Karpas-422 (cell line): ENCODE data around the gene ZMAT5. TPM values are rescaled to one million over a fixed set of nuclear protein-coding genes. Genes with fewer than 3 reads are reported as not detected.

ENCODE experiments used
- DNase-seq: peaks from one replicate; pipeline ENCODE4 v3.0.0-alpha.2; 2015
- H2AFZ ChIP-seq: fragments of 200-600 bp; sonication (generic); 2 replicates; pipeline ENCODE4 v1.6.1; 2014; ENCODE audit warnings: antibody characterized with exemption, low read length, mixed read lengths
- H3K27ac ChIP-seq: fragments of 200-600 bp; sonication (generic); 2 replicates; pipeline ENCODE4 v1.5.1; 2014; ENCODE audit warnings: mild to moderate bottlenecking, low read length, moderate library complexity
- H3K27me3 ChIP-seq: fragments of 200-600 bp; sonication (generic); 2 replicates; pipeline ENCODE4 v1.6.1; 2014; ENCODE audit warnings: low read length, mixed read lengths
- H3K36me3 ChIP-seq: fragments of 200-600 bp; sonication (generic); 2 replicates; pipeline ENCODE4 v1.6.1; 2014; ENCODE audit warnings: low read length, mixed read lengths; ENCODE audit not compliant: insufficient read depth
- H3K4me1 ChIP-seq: fragments of 200-600 bp; sonication (generic); 2 replicates; pipeline ENCODE4 v1.6.1; 2014; ENCODE audit warnings: mild to moderate bottlenecking, low read length, mixed read lengths
- H3K4me2 ChIP-seq: fragments of 200-600 bp; sonication (generic); 2 replicates; pipeline ENCODE4 v1.6.1; 2014; ENCODE audit warnings: low read length, low read depth, mild to moderate bottlenecking; ENCODE audit not compliant: poor library complexity, severe bottlenecking
- H3K4me3 ChIP-seq: fragments of 200-600 bp; sonication (generic); 2 replicates; pipeline ENCODE4 v1.5.1; 2014; ENCODE audit warnings: mild to moderate bottlenecking, antibody characterized with exemption, low read length, mixed read lengths
- H3K79me2 ChIP-seq: fragments of 200-600 bp; sonication (generic); 2 replicates; pipeline ENCODE4 v1.6.1; 2014; ENCODE audit warnings: mild to moderate bottlenecking, low read length, mixed read lengths
- H3K9ac ChIP-seq: fragments of 200-600 bp; sonication (generic); 2 replicates; pipeline ENCODE4 v1.6.0; 2014; ENCODE audit warnings: low read length
- H3K9me2 ChIP-seq: fragments of 200-600 bp; sonication (generic), shearing (Covaris generic); replicated peaks from 2 replicates; pipeline ENCODE4 v1.6.0; 2014; ENCODE audit warnings: mild to moderate bottlenecking, low read length, moderate library complexity; ENCODE audit not compliant: insufficient read depth
- H3K9me3 ChIP-seq: fragments of 300-700, 200-600 bp; sonication (generic); 2 replicates; pipeline ENCODE4 v1.6.1; 2014; ENCODE audit warnings: low read length, mixed read lengths
- H4K20me1 ChIP-seq: fragments of 200-600 bp; sonication (generic); 2 replicates; pipeline ENCODE4 v1.6.1; 2014; ENCODE audit warnings: mild to moderate bottlenecking, antibody characterized with exemption, low read length, low read depth; ENCODE audit not compliant: insufficient read depth
- total RNA-seq: library from RNA; depleted of rRNA; stranded (reverse); fragments of >200 nt; shearing (Covaris generic); gene quantifications from 2 replicates; pipeline ENCODE4 v1.2.3, GENCODE V29; 2014; ENCODE audit warnings: low replicate concordance

ZMAT5 gene
- total RNA-seq, 1 experiment from 2014 or later, result 22.4 TPM

GRCh38 chr22:29768052-29768693, 1.4 kb upstream of the ZMAT5 start:
- Histone ChIP-seq H3K79me2 (peaks cover 26% of the 10 kb centered on the region), H3K27me3 (no peaks in the 10 kb centered on the region), H3K9ac (peak overlapping the region; percentile 87), H2AFZ (no peak overlapping the region), H3K4me2 (peak overlapping the region; percentile 85), H3K9me2 (no peaks in the 10 kb centered on the region), H4K20me1 (no peaks in the 10 kb centered on the region), H3K4me1 (peaks cover 15% of the 10 kb centered on the region), H3K27ac (no peak overlapping the region), H3K9me3 (no peaks in the 10 kb centered on the region), H3K36me3 (peaks cover 8% of the 10 kb centered on the region), H3K4me3 (peak overlapping the region; percentile 88)
- no peak for DNase-seq

GRCh38 chr22:29767171-29768051, 604 bp upstream of the ZMAT5 start, which contains the start of gene UQCR10:
Gene UQCR10, plus strand, starts transcription at chr22:29767369. Its CDS starts 30 bp downstream, at chr22:29767399.
- Histone ChIP-seq H3K36me3 (peaks cover 8% of the 10 kb centered on the region), H2AFZ (peak within 1 kb of the TSS; percentile 92; the same call in 1 of the 2 replicates), H3K4me2 (peak within 1 kb of the TSS; percentile 85), H4K20me1 (no peaks in the 10 kb centered on the region), H3K27ac (peak within 1 kb of the TSS; percentile 30; the same call in 1 of the 2 replicates), H3K79me2 (peaks cover 26% of the 10 kb centered on the region), H3K9me3 (no peaks in the 10 kb centered on the region), H3K4me1 (peaks cover 15% of the 10 kb centered on the region), H3K9me2 (no peaks in the 10 kb centered on the region), H3K9ac (peak within 1 kb of the TSS; percentile 87), H3K27me3 (no peaks in the 10 kb centered on the region), H3K4me3 (peak within 1 kb of the TSS; percentile 88)
- peak; percentile 97 for DNase-seq

DNA sequence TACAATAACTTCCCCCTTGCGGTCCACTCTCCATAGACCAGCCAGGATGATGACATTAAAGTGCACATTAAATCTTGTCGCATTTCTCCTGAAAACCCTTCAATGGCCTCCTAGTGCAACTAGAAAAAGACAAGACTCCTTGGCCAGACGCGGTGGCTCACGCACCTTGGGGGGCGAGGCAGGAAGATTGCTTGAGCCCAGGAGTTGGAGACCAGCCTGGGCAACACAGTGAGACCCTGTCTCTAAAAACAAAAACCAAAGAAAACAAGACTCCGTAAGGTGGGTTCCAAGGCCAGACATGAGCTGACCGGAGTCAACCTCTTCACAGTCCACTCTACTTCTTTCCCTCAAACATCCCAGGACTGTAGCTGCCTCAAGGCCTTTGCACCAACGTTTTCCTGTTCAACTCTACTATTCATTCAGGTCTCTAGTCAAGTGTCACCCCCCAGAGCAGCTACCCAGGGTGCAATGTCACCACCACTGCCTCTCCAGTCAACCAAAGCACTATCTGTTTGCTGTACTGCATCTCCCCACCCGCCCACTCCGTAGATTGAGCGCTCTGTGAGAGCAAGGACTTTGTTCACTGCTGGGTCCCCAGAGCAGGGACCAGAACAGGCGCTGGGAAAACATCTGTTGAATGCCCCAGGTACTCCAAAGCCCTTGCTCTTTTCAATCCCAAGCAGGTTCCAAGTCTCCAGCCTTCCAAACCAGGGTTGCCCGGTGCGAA, 739 bp downstream of the ZMAT5 start:
- H4K20me1 ChIP-seq, result no peaks in the 10 kb centered on the region
- H3K79me2 ChIP-seq, result peaks cover 26% of the 10 kb centered on the region
- H3K4me1 ChIP-seq, result peaks cover 15% of the 10 kb centered on the region
- H3K9me3 ChIP-seq, result no peaks in the 10 kb centered on the region
- peak overlapping the region; percentile 83 for H3K9ac ChIP-seq
- peak overlapping the region; percentile 92; the same call in 1 of the 2 replicates for H2AFZ ChIP-seq
- DNase-seq, result peak; percentile 54
- no peak overlapping the region for H3K27ac ChIP-seq
- no peaks in the 10 kb centered on the region for H3K9me2 ChIP-seq
- H3K27me3 ChIP-seq, result no peaks in the 10 kb centered on the region
- peak overlapping the region; percentile 85 for H3K4me2 ChIP-seq
- peaks cover 8% of the 10 kb centered on the region for H3K36me3 ChIP-seq
- H3K4me3 ChIP-seq, result peak overlapping the region; percentile 88

GRCh38 chr22:29762263-29762662, 4.5 kb downstream of the ZMAT5 start:
- Histone ChIP-seq H3K79me2 (peaks cover 6% of the 10 kb centered on the region), H3K4me3 (no peak overlapping the region), H3K9ac (no peak overlapping the region), H3K27me3 (no peaks in the 10 kb centered on the region), H3K9me3 (no peaks in the 10 kb centered on the region), H3K27ac (no peak overlapping the region), H3K4me2 (no peak overlapping the region), H4K20me1 (0 out of 2 replicates have a peak, but pooled peaks cover 6% of the 10 kb centered on the region), H3K9me2 (no peaks in the 10 kb centered on the region), H3K36me3 (no peaks in the 10 kb centered on the region), H3K4me1 (peaks cover 8% of the 10 kb centered on the region), H2AFZ (no peak overlapping the region)
- no peak for DNase-seq

- Histone ChIP-seq H3K4me1 (no peaks in the 10 kb centered on the region), H3K9me2 (no peaks in the 10 kb centered on the region), H3K9me3 (no peaks in the 10 kb centered on the region), H3K79me2 (no peaks in the 10 kb centered on the region), H3K9ac (no peak overlapping the region), H4K20me1 (0 out of 2 replicates have a peak, but pooled peaks cover 6% of the 10 kb centered on the region), H3K27me3 (no peaks in the 10 kb centered on the region), H3K4me3 (no peak overlapping the region), H2AFZ (no peak overlapping the region), H3K27ac (no peak overlapping the region), H3K4me2 (no peak overlapping the region), H3K36me3 (no peaks in the 10 kb centered on the region)
- no peak for DNase-seq
Measured at GRCh38 chr22:29758959-29759358, 7.8 kb downstream of the ZMAT5 start.

GRCh38 chr22:29758068-29758622, 8.7 kb downstream of the ZMAT5 start:
- Histone ChIP-seq H3K27ac (no peak overlapping the region), H3K4me3 (no peak overlapping the region), H3K9me2 (no peaks in the 10 kb centered on the region), H3K4me2 (no peak overlapping the region), H3K79me2 (no peaks in the 10 kb centered on the region), H4K20me1 (0 out of 2 replicates have a peak, but pooled peaks cover 6% of the 10 kb centered on the region), H3K9ac (no peak overlapping the region), H3K9me3 (no peaks in the 10 kb centered on the region), H2AFZ (no peak overlapping the region), H3K27me3 (no peaks in the 10 kb centered on the region), H3K4me1 (no peaks in the 10 kb centered on the region), H3K36me3 (no peaks in the 10 kb centered on the region)
- DNase-seq, result no peak

GRCh38 chr22:29757096-29757495, 9.7 kb downstream of the ZMAT5 start:
- no peak overlapping the region for H3K4me3 ChIP-seq
- H3K27ac ChIP-seq, result no peak overlapping the region
- no peak overlapping the region for H3K4me2 ChIP-seq
- H3K9me3 ChIP-seq, result no peaks in the 10 kb centered on the region
- H3K79me2 ChIP-seq, result no peaks in the 10 kb centered on the region
- H3K36me3 ChIP-seq, result no peaks in the 10 kb centered on the region
- H2AFZ ChIP-seq, result no peak overlapping the region
- no peaks in the 10 kb centered on the region for H3K9me2 ChIP-seq
- no peak for DNase-seq
- no peak overlapping the region for H3K9ac ChIP-seq
- no peaks in the 10 kb centered on the region for H3K27me3 ChIP-seq
- H4K20me1 ChIP-seq, result 0 out of 2 replicates have a peak, but pooled peaks cover 6% of the 10 kb centered on the region
- no peaks in the 10 kb centered on the region for H3K4me1 ChIP-seq
